Measurements from ENCODE around the gene ARHGAP30. TPM values are rescaled to one million over a fixed set of nuclear protein-coding genes. Genes with fewer than 3 reads are reported as not detected.
"Not testable (repeated sequence)": the region's sequence is repeated elsewhere in the genome, so short reads cannot be mapped to it uniquely, and the experiment has no call there.

ARHGAP30 gene
- 100 to 1,000 TPM; 192 to 198 TPM for total RNA-seq

GRCh38 chr1:161069731-161070270 is at the start of gene ARHGAP30:
Gene ARHGAP30, minus strand, starts transcription at chr1:161069891. Its CDS starts 267 bp downstream, at chr1:161069624.
- peaks cover 16 to 17% of the 10 kb centered on the region in 2 donors for H3K36me3 Mint-ChIP-seq (ENCODE audit: insufficient read depth in 2 of 2)

GRCh38 chr1:161117759-161118581 is 48.3 kb upstream of the ARHGAP30 start, which contains the start of the genes NIT1 and PFDN2:
Gene NIT1, plus strand, starts transcription at chr1:161118105. Its CDS starts 72 bp downstream, at chr1:161118177.
Gene PFDN2, minus strand, starts transcription at chr1:161118037. Its CDS starts 11 bp downstream, at chr1:161118026.
- peak; percentile 66 to 69 for ATAC-seq (replicated peaks in 1 of 2)
- peaks cover 70% of the 10 kb centered on the region for H3K4me1 Mint-ChIP-seq (ENCODE audit: low read depth)
- H3K36me3 Mint-ChIP-seq (ENCODE audit: insufficient read depth in 2 of 2), result peaks cover 21 to 37% of the 10 kb centered on the region in 2 donors

More at GRCh38 chr1:161069731-161070270, at the start of gene ARHGAP30:
- DNase-seq, result peak; percentile 85 to 88
- peak; percentile 86 to 88 for ATAC-seq (replicated peaks in 1 of 2)
- peak within 1 kb of the TSS; percentile 86 for H3K27ac Mint-ChIP-seq
- H3K27me3 Mint-ChIP-seq (ENCODE audit: low read depth), result no peaks in the 10 kb centered on the region
- peaks cover 62% of the 10 kb centered on the region for H3K4me1 Mint-ChIP-seq (ENCODE audit: low read depth)
- peak within 1 kb of the TSS; percentile 87 to 100 for H3K4me3 Mint-ChIP-seq
- no peaks in the 10 kb centered on the region for H3K9me3 Mint-ChIP-seq

GRCh38 chr1:161115961-161116360 is 46.3 kb upstream of the ARHGAP30 start:
- Mint-ChIP-seq H3K4me1 (ENCODE audit: low read depth) (peaks cover 82% of the 10 kb centered on the region), H3K36me3 (ENCODE audit: insufficient read depth in 2 of 2) (peaks cover 20 to 27% of the 10 kb centered on the region in 2 donors)
- not testable (repeated sequence) for DNase-seq

More at GRCh38 chr1:161117759-161118581, 48.3 kb upstream of the ARHGAP30 start, which contains the start of the genes NIT1 and PFDN2:
- peak within 1 kb of the TSS; percentile 97 for H3K27ac Mint-ChIP-seq
- H3K9me3 Mint-ChIP-seq, result no peaks in the 10 kb centered on the region
- peak; percentile 92 for DNase-seq
- peak within 1 kb of the TSS; percentile 96 to 97 for H3K4me3 Mint-ChIP-seq
- H3K27me3 Mint-ChIP-seq (ENCODE audit: low read depth), result no peaks in the 10 kb centered on the region

GRCh38 chr1:161115132-161115711 is 45.5 kb upstream of the ARHGAP30 start:
- peaks cover 79% of the 10 kb centered on the region for H3K4me1 Mint-ChIP-seq (ENCODE audit: low read depth)
- H3K27me3 Mint-ChIP-seq (ENCODE audit: low read depth), result no peaks in the 10 kb centered on the region
- ATAC-seq (replicated peaks in 1 of 2), result peak; percentile 81
- H3K36me3 Mint-ChIP-seq (ENCODE audit: insufficient read depth in 2 of 2), result peaks cover 20 to 26% of the 10 kb centered on the region in 2 donors
- H3K27ac Mint-ChIP-seq, result peak overlapping the region; percentile 97
- DNase-seq, result peak; percentile 76 to 81
- H3K9me3 Mint-ChIP-seq, result no peaks in the 10 kb centered on the region
- peak overlapping the region; percentile 96 to 97 for H3K4me3 Mint-ChIP-seq

More at GRCh38 chr1:161115961-161116360, 46.3 kb upstream of the ARHGAP30 start:
- ATAC-seq (replicated peaks in 1 of 2); H3K9me3 Mint-ChIP-seq; H3K27me3 Mint-ChIP-seq (ENCODE audit: low read depth): not testable (repeated sequence)
- H3K27ac Mint-ChIP-seq, result peak overlapping the region; percentile 97
- H3K4me3 Mint-ChIP-seq, result peak overlapping the region; percentile 96 to 97

- no peak for ATAC-seq (replicated peaks in 1 of 2)
- H3K27me3 Mint-ChIP-seq (ENCODE audit: low read depth), result no peaks in the 10 kb centered on the region
- peaks cover 18 to 23% of the 10 kb centered on the region in 2 donors for H3K36me3 Mint-ChIP-seq (ENCODE audit: insufficient read depth in 2 of 2)
Measured at GRCh38 chr1:161114556-161114955, 44.9 kb upstream of the ARHGAP30 start.

GRCh38 chr1:161113915-161114314 is 44.2 kb upstream of the ARHGAP30 start:
- Mint-ChIP-seq H3K4me3 (peak overlapping the region; percentile 8 to 97), H3K27ac (peak overlapping the region; percentile 97), H3K27me3 (ENCODE audit: low read depth) (no peaks in the 10 kb centered on the region), H3K36me3 (ENCODE audit: insufficient read depth in 2 of 2) (peaks cover 19 to 24% of the 10 kb centered on the region in 2 donors), H3K9me3 (no peaks in the 10 kb centered on the region), H3K4me1 (ENCODE audit: low read depth) (peaks cover 74% of the 10 kb centered on the region)
- no peak for DNase-seq
- no peak for ATAC-seq (replicated peaks in 1 of 2)

More at GRCh38 chr1:161114556-161114955, 44.9 kb upstream of the ARHGAP30 start:
- Mint-ChIP-seq H3K9me3 (no peaks in the 10 kb centered on the region), H3K4me3 (peak overlapping the region; percentile 96 to 97), H3K27ac (peak overlapping the region; percentile 97), H3K4me1 (ENCODE audit: low read depth) (peaks cover 74% of the 10 kb centered on the region)
- no peak for DNase-seq

GRCh38 chr1:161111527-161111926 is 41.8 kb upstream of the ARHGAP30 start:
- Mint-ChIP-seq H3K9me3 (no peaks in the 10 kb centered on the region), H3K4me1 (ENCODE audit: low read depth) (peaks cover 66% of the 10 kb centered on the region), H3K27me3 (ENCODE audit: low read depth) (no peaks in the 10 kb centered on the region), H3K36me3 (ENCODE audit: insufficient read depth in 2 of 2) (peaks cover 16 to 21% of the 10 kb centered on the region in 2 donors), H3K4me3 (no peak overlapping the region), H3K27ac (peak overlapping the region; percentile 56)
- no peak for DNase-seq
- no peak for ATAC-seq (replicated peaks in 1 of 2)

GRCh38 chr1:161111117-161111516 is 41.4 kb upstream of the ARHGAP30 start:
- Mint-ChIP-seq H3K4me3 (no peak overlapping the region), H3K36me3 (ENCODE audit: insufficient read depth in 2 of 2) (peaks cover 18 to 25% of the 10 kb centered on the region in 2 donors), H3K27me3 (ENCODE audit: low read depth) (no peaks in the 10 kb centered on the region), H3K9me3 (no peaks in the 10 kb centered on the region), H3K27ac (peak overlapping the region; percentile 56), H3K4me1 (ENCODE audit: low read depth) (peaks cover 65% of the 10 kb centered on the region)
- DNase-seq (no peak), ATAC-seq (replicated peaks in 1 of 2) (no peak)

- H3K4me3 Mint-ChIP-seq, result no peak overlapping the region
- peak overlapping the region; percentile 32 for H3K27ac Mint-ChIP-seq
- peaks cover 9 to 18% of the 10 kb centered on the region in 2 donors for H3K36me3 Mint-ChIP-seq (ENCODE audit: insufficient read depth in 2 of 2)
- DNase-seq (no peak), ATAC-seq (replicated peaks in 1 of 2) (no peak)
- no peaks in the 10 kb centered on the region for H3K9me3 Mint-ChIP-seq
- H3K4me1 Mint-ChIP-seq (ENCODE audit: low read depth), result peaks cover 38% of the 10 kb centered on the region
- H3K27me3 Mint-ChIP-seq (ENCODE audit: low read depth), result no peaks in the 10 kb centered on the region
Measured at GRCh38 chr1:161106431-161106830, 36.7 kb upstream of the ARHGAP30 start.

GRCh38 chr1:161100556-161100955 is 30.9 kb upstream of the ARHGAP30 start:
- H3K4me1 Mint-ChIP-seq (ENCODE audit: low read depth), result peaks cover 41% of the 10 kb centered on the region
- H3K36me3 Mint-ChIP-seq (ENCODE audit: insufficient read depth in 2 of 2), result peaks cover 5 to 7% of the 10 kb centered on the region in 2 donors
- ATAC-seq (replicated peaks in 1 of 2) (no peak), DNase-seq (no peak)
- no peak overlapping the region for H3K27ac Mint-ChIP-seq
- no peaks in the 10 kb centered on the region for H3K27me3 Mint-ChIP-seq (ENCODE audit: low read depth)
- H3K4me3 Mint-ChIP-seq, result no peak overlapping the region
- no peaks in the 10 kb centered on the region for H3K9me3 Mint-ChIP-seq

GRCh38 chr1:161099090-161099802 is 29.6 kb upstream of the ARHGAP30 start:
- DNase-seq (no peak), ATAC-seq (replicated peaks in 1 of 2) (no peak)
- H3K4me3 Mint-ChIP-seq, result peak overlapping the region; percentile 90 to 91
- H3K36me3 Mint-ChIP-seq (ENCODE audit: insufficient read depth in 2 of 2), result peaks cover 5 to 7% of the 10 kb centered on the region in 2 donors
- peaks cover 36% of the 10 kb centered on the region for H3K4me1 Mint-ChIP-seq (ENCODE audit: low read depth)
- no peaks in the 10 kb centered on the region for H3K27me3 Mint-ChIP-seq (ENCODE audit: low read depth)
- no peaks in the 10 kb centered on the region for H3K9me3 Mint-ChIP-seq
- no peak overlapping the region for H3K27ac Mint-ChIP-seq

All from activated T-cell treated with anti-CD3 and anti-CD28 coated beads, Interleukin-2, amount 50 U/mL, for 72 hours (primary cell).